Right lobe of liver (tissue), 4 donors: Measurements from ENCODE around the gene SYNE2.

Source experiments
- POLR2A ChIP-seq: fragments of 450-650 bp; IDR thresholded peaks from one replicate; pipeline ENCODE4 v1.6.1; 2017; ENCODE audit warnings: antibody characterized with exemption, mild to moderate bottlenecking
- TF ChIP-seq, protein P1 (sequence below), 4 donors: fragments of 200-600 bp in 3 of 4; fragments of 450-650 bp in 1 of 4; IDR thresholded peaks; one replicate each; pipeline versions ENCODE4 v1.5.1 to v1.8.0; 2016 to 2022; ENCODE audit warnings: antibody characterized with exemption in 4 of 4, mild to moderate bottlenecking in 2 of 4
- donor health status: DM: no; HTN: no; CAD: no.
- donor health status: DM: no; HTN: no; CAD: no.
- donor health status: DM: no; HTN: yes; CAD: no.

DNA sequence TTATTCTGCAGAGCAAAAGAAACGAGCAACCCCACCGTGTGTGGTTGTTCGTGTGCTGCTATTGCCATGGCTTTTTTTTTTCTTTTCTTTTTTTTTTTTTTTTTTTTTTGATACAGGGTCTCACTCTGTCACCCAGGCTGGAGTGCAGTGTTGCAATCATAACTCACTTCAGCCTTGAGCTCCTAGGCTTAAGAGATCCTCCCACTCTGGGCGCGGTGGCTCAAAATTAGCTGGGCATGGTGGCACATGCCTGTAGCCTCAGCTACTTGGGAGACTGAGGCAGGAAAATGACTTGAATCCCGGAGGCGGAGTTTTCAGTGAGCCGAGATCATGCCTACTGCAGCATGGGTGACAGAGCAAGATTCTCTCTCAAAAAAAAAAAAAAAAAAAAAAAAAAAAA, 297.1 kb downstream of the SYNE2 start:
- no peak for TF ChIP-seq POLR2A
- TF ChIP-seq, protein P1, sequence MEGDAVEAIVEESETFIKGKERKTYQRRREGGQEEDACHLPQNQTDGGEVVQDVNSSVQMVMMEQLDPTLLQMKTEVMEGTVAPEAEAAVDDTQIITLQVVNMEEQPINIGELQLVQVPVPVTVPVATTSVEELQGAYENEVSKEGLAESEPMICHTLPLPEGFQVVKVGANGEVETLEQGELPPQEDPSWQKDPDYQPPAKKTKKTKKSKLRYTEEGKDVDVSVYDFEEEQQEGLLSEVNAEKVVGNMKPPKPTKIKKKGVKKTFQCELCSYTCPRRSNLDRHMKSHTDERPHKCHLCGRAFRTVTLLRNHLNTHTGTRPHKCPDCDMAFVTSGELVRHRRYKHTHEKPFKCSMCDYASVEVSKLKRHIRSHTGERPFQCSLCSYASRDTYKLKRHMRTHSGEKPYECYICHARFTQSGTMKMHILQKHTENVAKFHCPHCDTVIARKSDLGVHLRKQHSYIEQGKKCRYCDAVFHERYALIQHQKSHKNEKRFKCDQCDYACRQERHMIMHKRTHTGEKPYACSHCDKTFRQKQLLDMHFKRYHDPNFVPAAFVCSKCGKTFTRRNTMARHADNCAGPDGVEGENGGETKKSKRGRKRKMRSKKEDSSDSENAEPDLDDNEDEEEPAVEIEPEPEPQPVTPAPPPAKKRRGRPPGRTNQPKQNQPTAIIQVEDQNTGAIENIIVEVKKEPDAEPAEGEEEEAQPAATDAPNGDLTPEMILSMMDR (IDR thresholded peaks at IDR 0.05), result no peak
